ENCODE measurements around the gene NFE2L1. TPM values are rescaled to one million over a fixed set of nuclear protein-coding genes. Genes with fewer than 3 reads are reported as not detected.

NFE2L1 gene
- total and polyA plus RNA-seq, 9 of the 15 experiments (the other 6 are each of a cell fraction or from before 2014, with no cell fraction given) = 2.0 to 68.6 (median 39.7) TPM

GRCh38 chr17:48107137-48108055 is 59.2 kb downstream of the NFE2L1 start, which contains the start of gene SNX11 (continued):
- TF ChIP-seq ZBTB26 (CRISPR knock-in tag; IDR thresholded peaks at IDR 0.05) = no peak
- TF ChIP-seq ZNF318 (IDR thresholded peaks at IDR 0.05; ENCODE audit: borderline replicate concordance in 1 of 2, low read depth in 1 of 2) = no peak
- TF ChIP-seq MIER1 (IDR thresholded peaks at IDR 0.05; ENCODE audit: low read depth) = no peak
- TF ChIP-seq ZNF395 (CRISPR knock-in tag; IDR thresholded peaks at IDR 0.05) = no peak
- TF ChIP-seq HOMEZ (CRISPR knock-in tag; IDR thresholded peaks at IDR 0.05) = no peak
- peak; percentile 95 for TF ChIP-seq PKNOX1 (IDR thresholded peaks at IDR 0.05)
- TF ChIP-seq TFAM (CRISPR knock-in tag; conservative IDR thresholded peaks at IDR 0.05) = no peak
- TF ChIP-seq HDAC2 (IDR thresholded peaks at IDR 0.05) = peak; percentile 26; the same call in 1 of the 2 replicates
- TF ChIP-seq HDAC1 (IDR thresholded peaks at IDR 0.05) = peak in 1 of 2 experiments; percentile 69; a peak in 2 of 4 replicates
- peak; percentile 76; the same call in 1 of the 2 replicates for TF ChIP-seq CTBP1 (IDR thresholded peaks at IDR 0.05; ENCODE audit: borderline replicate concordance)
